Stimulated activated CD8-positive, alpha-beta memory T cell treated with anti-CD3 and anti-CD28 coated beads, Interleukin-15, amount 100 ng/mL, for 1 hour (primary cell): ENCODE data around the gene MYL6B.
"Not testable (repeated sequence)": the region's sequence is repeated elsewhere in the genome, so short reads cannot be mapped to it uniquely, and the experiment has no call there.

Experiments used
- DNase-seq: peaks from one replicate; pipeline ENCODE4 v3.0.0-alpha.2; 2020; ENCODE audit warnings: low read depth

MYL6B gene

DNA sequence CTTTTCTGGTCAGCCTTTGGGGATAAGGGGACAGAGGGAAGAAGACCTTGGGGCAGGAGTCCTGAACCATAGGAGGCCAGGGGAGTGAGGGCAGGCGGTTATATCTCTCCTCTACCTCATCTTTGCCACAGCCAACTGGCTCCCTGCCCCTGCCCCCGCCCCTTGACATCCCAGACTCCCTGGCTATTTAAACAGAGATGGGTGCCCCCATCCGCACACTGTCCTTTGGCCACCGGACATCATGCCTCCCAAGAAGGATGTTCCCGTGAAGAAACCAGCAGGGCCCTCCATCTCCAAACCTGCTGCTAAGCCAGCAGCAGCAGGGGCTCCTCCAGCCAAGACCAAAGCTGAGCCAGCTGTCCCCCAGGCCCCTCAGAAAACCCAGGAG, 1.3 kb downstream of the MYL6B start:
- DNase-seq = no peak

DNA sequence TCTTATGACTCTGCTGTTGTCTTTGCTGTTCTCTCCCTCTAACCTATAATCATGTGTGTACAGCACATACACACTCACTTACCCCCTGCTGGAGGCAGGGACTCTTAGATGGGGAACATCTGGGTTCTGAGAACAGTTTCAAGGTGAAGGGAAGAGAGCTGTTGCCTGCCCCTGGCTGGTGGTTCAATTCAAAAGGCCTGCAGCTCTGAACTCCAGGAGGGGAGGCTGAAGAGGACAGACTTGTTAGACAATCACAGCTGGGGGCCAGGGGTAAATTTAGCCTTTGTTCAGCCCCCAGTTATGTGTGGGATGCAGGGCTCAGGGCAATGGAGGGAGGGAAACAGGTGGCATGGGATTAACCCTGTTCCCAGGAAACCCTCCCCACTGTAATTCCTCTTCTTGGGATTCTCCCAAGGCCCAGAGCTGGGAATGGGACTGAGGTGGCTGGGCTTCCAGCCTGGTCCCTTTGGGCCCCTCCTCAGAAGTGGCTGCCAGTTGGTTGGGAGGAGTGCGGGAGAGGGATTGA, 1.9 kb downstream of the MYL6B start:
- DNase-seq = no peak

- DNase-seq = no peak
These were observed 2.4 kb downstream of the MYL6B start for GRCh38 chr12:56154818-56155217.

DNA sequence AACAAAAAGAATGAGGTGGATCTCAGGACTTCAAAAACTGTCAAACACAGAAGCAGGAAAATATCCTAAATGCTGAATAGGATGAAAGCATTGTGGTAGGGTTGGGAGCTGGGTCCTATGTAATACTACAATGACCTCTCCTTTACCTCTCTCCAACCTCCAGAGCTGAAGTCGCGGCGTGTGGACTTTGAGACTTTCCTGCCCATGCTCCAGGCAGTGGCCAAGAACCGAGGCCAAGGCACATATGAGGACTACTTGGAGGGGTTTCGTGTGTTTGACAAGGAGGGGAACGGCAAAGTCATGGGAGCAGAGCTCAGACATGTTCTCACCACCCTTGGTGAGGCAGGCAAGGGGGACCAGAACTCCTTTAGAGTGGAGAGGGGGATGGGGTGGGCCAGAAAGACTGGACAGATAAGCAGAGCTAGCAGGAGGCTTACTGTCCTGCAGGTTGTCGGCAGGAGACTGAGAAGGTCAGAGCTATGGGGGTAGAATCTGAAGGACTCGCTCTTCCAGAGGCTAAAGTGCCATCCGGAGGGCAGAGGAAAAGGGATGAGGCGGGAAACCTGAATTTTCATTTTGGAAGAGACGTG, 3.0 kb downstream of the MYL6B start:
- DNase-seq = no peak

- not testable (repeated sequence) for DNase-seq
These were observed 4.2 kb downstream of the MYL6B start for GRCh38 chr12:56156464-56157200.

DNA sequence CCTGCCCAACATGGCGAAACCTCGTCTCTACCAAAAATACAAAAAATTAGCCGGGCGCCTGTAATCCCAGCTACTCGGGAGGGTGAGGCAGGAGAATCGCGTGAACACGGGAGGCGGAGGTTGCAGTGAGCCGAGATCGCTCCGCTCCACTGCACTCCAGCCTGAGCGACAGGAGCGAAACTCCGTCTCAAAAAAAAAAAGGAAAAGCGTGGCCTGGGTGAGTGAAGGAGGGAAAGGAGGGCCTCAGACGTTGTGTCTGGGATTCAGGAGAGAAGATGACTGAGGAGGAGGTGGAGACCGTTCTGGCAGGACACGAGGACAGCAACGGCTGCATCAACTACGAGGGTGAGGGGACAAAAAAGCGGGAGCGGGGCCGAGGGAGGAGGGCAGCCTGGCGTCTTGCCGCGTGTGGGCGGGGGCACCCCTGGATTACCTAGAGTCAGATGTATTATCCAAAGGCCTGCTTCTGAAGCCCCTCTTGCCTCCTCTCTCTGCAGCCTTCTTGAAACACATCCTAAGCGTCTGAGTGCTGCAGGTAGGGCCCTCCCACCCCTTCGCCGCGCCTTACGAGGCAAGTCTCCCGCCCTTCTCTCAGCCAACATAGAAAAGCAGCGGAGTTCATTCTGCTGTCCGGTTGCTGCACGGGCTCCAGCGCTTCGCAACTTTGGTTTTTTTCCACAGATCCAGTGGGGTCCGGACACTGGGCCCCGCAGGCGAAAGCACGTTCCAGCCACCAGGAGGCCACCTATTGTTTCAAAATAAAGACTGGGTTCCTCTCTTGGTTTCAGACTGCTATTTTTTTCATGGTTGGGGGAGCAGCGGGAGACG, 5.0 kb downstream of the MYL6B start:
- peak; percentile 40 for DNase-seq

DNA sequence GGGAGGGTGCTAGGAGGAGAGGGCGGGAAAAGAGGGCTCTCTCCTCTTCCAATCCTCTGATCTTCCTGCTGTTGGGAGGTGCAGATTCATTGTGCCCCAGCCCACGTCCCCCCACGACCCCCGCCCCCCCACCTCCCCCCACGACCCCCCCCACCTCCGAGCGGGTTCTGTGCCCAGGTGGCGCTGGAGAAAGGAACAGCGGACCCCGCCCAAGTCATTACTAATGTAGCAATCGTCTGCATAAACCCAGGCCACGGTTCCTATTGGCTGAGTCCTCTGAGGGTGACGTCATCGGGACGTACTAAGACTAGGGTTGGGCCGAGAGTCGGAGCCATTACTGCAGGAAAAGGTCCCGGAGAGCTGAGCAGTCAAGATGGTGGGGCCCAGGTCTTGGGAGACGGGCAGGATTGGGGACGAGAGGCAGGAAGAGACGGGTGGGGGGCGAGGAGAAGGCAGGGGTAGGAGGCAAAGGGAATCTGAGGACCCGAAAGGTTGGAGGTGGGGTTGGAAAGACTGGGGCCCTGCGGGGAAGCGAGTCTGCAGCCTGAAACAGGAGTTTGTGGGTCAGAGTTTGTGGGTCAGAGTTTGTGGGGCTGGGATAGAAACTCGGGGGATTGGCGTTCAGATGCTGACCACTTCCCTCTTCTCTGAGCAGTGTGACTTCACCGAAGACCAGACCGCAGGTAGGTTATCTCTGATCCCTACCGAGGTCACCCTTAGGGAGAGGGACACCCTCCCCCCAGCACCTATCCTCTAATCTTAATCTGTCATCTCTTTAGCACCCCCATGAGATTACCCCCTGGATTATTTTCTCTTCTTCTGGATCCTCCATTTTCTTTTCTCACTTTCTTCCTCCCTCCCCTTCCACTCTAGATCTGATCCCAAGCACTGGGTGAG, 5.9 kb downstream of the MYL6B start, which contains the start of gene MYL6:
MYL6 (plus strand) TSS at position 331 of the 897 bp plus-strand sequence; CDS start at position 374, 43 bp downstream.
- DNase-seq = peak; percentile 84

DNA sequence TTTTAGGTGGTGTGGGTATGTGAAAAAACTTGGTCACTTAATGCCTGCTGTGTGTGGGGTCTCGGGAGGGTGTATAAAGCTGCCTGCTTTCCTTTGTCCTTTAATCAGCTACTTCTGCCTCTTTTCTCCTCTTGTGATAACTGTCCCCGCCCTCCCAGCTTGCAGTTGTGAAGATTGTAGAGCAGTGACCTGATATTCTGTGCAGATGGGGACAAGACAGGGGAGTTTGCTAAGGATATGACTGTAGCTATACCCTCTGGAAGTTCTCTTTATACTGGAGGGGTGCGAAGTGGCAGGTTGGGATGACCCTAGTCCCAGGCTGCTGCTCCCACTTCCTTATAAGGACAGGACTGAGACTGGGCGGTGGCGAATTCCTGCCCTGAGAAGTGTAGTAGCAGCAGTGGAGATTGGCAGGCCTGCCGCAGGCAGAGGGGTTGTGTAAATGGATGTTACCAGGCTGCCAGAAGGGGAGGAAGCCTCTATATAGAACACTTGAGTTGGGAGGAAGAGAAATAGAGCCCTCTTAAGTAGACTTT, 6.6 kb downstream of the MYL6B start:
- no peak for DNase-seq

DNA sequence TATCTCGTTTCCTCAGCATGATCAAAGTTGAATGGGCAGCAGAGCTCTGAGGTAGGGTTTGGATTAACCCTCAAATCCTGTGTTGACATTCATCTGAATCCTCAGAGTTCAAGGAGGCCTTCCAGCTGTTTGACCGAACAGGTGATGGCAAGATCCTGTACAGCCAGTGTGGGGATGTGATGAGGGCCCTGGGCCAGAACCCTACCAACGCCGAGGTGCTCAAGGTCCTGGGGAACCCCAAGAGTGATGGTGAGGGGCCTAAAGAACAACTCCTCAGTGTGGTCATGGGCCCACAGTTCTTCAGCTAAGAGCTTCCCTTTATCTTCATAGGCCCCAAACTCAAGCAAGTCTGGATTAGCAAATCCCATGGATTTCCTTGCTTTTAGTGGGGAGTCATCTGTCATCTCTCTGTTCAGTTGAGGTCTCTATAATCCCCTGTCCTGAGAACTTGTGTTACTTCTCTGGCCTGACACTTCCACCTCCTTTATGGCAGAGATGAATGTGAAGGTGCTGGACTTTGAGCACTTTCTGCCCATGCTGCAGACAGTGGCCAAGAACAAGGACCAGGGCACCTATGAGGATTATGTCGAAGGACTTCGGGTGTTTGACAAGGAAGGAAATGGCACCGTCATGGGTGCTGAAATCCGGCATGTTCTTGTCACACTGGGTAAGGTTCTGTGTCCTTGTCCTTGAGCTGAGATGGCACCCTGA, 7.2 kb downstream of the MYL6B start:
- no peak for DNase-seq

DNA sequence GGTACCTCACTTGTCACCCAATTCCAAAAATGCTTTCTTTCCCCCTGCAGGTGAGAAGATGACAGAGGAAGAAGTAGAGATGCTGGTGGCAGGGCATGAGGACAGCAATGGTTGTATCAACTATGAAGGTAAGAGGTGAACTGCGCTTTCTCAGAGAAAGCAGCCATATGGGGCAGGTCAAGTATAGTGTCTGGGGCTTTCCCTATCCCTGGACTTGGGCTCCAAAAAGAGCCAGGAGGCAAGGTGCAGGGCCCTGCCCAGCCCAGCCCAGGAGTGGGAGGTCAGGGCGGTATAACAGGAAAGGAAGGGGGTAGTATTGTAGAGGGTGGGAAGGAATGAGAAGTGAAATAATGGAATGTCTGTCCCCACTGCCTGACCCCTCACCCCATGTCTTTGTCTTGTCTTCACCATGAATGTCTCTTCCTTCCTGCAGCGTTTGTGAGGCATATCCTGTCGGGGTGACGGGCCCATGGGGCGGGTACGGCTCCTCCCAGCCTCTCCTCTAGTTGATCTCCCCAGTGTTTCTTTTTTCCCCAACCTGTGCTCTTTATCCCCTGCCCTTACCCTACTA, 7.9 kb downstream of the MYL6B start:
- DNase-seq = peak; percentile 29

DNA sequence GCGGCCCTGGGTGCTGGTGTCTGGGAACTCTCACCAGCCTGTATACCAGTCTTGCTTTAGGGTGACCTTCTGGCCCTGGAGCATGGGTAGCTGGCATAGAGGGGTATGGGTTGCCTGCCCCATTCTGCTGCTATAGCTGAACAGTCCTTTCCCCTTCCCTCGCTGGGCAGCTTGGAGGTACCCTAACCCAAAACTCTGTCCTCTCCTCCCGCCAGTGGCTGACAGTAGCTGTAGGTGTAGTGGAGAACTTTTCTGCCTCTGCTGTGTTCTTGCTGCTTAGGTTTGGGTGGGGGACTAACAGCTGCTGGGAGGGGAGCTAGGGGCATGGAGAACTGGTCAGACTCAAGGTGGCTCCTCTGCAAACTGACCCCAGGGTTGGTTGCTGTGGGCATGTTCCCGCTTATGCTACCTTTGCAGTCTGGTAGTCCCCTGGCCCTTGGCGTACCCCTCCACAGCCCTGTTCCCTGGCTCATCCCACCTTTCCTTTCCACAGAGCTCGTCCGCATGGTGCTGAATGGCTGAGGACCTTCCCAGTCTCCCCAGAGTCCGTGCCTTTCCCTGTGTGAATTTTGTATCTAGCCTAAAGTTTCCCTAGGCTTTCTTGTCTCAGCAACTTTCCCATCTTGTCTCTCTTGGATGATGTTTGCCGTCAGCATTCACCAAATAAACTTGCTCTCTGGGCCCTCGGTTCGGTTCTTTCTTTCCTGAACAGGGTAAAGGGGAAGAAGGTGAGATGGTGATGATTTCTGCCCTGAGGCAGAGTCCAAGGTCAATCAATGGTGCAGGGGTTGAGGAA, 8.7 kb downstream of the MYL6B start:
- DNase-seq = no peak

DNA sequence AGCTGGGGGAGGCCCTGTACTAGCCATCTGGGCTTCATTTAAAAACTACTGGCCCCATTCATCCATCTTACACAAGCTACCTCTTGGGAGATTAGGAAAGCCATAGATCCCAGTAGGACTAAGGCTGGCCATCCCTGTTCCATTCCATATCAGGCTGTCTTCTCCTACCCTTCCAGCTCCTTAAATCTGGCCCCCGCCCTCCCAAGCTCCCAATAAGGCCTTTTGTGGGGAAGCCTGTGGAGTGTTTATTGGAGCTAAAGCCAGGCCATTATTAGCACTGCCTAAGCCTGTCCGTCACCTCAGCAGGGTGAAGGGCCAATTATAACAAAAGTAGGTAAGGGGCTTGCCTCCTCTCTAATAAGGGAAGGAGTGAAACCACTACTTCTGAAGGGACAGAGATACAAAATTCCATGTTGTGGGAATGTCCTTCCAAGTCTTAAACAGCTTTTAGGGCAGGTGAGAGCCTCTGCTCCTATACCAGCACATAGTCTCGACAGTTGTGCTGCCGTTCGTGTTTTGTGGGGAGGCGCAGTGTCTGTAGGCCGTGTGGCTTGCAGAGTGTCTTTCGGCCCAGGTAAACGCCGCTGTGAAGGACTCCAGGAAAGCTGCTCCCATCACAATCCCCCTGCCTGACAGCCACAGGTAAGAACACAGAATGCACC, 9.4 kb downstream of the MYL6B start:
- no peak for DNase-seq

DNA sequence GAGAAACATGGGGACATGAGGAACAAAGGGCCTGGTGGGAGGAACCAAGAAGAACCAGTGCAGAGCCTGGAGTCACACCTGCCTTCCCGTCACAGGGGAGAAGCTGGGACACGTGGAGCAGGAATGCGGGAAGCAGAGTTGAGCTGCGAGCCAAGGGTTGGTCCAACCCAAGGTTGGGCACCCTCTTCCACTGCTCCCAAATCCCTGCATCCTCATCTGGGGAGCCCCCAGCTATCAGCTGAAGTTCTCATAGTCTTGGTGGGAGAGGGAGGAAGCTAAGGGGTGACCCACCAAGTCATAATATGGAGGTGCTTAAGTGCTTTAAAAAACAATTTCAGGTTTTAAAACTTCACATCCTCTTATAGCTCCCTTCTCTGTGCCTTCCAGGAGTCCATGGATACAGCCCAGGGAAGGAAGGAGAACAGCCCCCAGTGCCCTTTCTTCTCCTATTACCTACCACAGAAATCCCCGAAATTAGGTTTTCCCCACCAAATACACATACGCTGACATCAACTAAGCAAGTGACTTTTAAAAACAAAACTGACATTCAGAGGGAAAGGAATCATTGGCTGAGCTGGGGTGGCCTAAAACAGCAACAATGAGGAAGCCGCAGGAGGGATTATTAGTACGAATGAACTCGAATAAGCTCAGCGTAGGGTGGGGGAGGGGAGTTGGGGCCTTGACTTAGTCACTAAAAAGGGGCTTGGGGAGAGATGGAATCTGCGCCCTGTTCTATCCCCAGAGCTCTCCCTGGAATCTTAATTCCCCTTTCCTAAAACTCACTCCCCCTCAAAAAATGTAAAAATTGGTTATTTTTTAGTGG, 10.3 kb downstream of the MYL6B start:
- DNase-seq = no peak

DNA sequence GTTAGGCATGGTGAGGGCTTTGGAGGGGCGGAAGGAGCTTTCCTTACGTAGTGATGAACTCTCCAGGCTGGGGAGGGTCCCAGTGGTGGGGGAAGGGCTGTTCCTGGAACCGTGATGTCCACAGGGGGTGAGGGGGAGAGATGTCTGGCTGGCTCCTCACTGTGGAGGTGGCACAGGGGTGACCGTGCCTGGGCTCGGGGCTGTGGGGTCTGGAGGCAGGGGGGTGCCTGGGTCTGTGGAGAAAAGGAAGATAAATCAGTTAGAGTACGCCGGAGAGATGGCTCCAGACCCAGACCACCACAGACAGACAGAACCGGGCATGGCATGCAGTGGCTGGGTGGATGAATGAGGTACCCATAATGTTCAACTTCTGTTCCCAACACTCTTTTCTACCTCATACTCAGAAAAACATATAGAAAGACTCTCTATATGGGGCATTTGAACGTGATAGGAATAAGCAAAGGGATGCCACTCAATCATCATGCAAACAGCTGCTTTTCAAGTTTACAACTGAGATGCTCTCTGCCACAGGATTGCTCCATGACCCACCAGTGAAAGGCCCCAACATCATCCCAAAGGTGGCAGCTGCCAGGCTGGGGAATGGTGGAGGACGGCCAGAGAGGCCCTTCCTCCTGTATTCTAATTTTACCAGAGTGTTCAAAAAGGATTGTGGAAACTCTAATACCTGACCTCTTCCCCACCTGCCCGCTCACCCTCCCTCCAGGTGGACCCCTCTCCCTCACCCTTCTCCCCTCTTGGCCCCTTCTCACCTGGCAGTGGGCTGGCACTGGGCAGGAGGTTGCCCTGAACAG, 11.4 kb downstream of the MYL6B start:
- DNase-seq = no peak

DNA sequence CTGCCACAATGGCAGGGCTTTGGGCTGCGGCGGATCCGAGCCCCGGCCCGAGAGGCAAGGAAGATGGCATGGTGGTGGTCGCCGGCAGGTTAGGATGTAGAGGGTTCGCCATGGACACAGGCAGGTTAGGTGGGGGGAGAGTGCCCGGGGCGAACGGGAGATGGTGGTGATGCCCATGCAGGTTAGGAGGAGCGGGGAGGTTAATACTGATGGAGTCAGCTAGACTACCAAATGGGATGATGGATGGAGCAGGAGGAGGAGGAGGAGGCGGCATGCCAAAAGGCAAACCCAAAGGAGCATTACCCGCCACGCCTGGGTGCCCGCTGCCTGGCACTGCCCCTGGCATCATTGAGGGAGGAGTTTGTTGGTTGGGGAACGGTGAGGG, 11.9 kb downstream of the MYL6B start:
- DNase-seq = no peak

DNA sequence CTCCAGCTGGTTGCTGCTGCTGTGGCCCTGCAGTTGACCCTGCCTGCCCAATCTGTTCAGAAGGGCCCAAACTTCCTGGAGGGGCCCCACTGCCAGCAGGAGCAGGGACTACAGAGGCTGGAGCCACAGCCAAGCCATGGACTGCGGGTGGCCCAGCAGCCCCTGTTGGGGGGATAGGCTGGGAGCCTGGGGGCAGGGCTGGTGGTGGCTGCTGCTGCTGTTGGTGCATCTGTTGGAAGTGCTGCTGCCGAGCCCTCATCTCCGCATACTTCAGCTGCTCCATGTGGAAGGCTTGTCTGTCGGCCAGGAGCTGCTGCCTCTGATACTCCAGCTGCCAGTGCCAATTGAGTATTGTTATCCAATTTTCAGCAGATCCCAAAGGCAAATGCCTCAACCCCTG, 13.0 kb downstream of the MYL6B start:
- no peak for DNase-seq

- no peak for DNase-seq
These were observed 16.9 kb downstream of the MYL6B start for GRCh38 chr12:56169229-56169759.
